NT2/D1 (cell line): Measurements from ENCODE around the gene NOC2L.

Experiments used
- DNase-seq: peaks from one replicate; pipeline ENCODE4 v3.0.0-alpha.2; 2011; ENCODE audit warnings: low read depth, low spot score
- H3K27me3 ChIP-seq: 2 replicates; pipeline ENCODE4 v1.6.0; 2011; ENCODE audit warnings: mild to moderate bottlenecking; ENCODE audit not compliant: insufficient read length, insufficient read depth
- H3K36me3 ChIP-seq: 2 replicates; pipeline ENCODE4 v1.6.1; 2011; ENCODE audit warnings: mild to moderate bottlenecking, low read length, mixed read lengths; ENCODE audit not compliant: insufficient read depth, insufficient read length
- H3K4me1 ChIP-seq: 2 replicates; pipeline ENCODE4 v1.5.1; 2011; ENCODE audit not compliant: insufficient read depth, insufficient read length
- H3K4me3 ChIP-seq: 2 replicates; pipeline ENCODE4 v1.5.1; 2011; ENCODE audit warnings: low read depth; ENCODE audit not compliant: insufficient read length
- H3K9ac ChIP-seq: 2 replicates; pipeline ENCODE4 v1.6.0; 2011; ENCODE audit warnings: low read depth; ENCODE audit not compliant: insufficient read length
- H3K9me3 ChIP-seq: 2 replicates; pipeline ENCODE4 v1.5.1; 2011; ENCODE audit warnings: mild to moderate bottlenecking, low read length; ENCODE audit not compliant: insufficient read depth
- SUZ12 ChIP-seq: IDR thresholded peaks from 2 replicates; pipeline ENCODE4 v1.6.1; 2011; ENCODE audit not compliant: insufficient read length, insufficient read depth; ENCODE audit errors: extremely low read depth
- YY1 ChIP-seq: IDR thresholded peaks from 2 replicates; pipeline ENCODE4 v1.6.1; 2011; ENCODE audit not compliant: insufficient read length, insufficient read depth
- ZNF274 ChIP-seq: IDR thresholded peaks from 2 replicates; pipeline ENCODE4 v1.6.1; 2011; ENCODE audit warnings: mild to moderate bottlenecking, low read depth, low read length

NOC2L gene

GRCh38 chr1:962381-963300 is 3.6 kb upstream of the NOC2L start:
- Histone ChIP-seq H3K27me3 (peaks cover 22% of the 10 kb centered on the region), H3K4me1 (peaks cover 10% of the 10 kb centered on the region), H3K4me3 (no peak overlapping the region)

GRCh38 chr1:961132-961669 is 2.1 kb upstream of the NOC2L start:
- DNase-seq = no peak

More at GRCh38 chr1:962381-963300, 3.6 kb upstream of the NOC2L start:
- Histone ChIP-seq H3K36me3 (peaks cover 32% of the 10 kb centered on the region), H3K9me3 (no peaks in the 10 kb centered on the region), H3K9ac (no peak overlapping the region)
- TF ChIP-seq SUZ12 (no peak), YY1 (no peak), ZNF274 (no peak)
- no peak for DNase-seq

GRCh38 chr1:960363-961131 is 1.5 kb upstream of the NOC2L start, which contains the start of gene KLHL17:
Gene KLHL17, plus strand, starts transcription at chr1:960584. Its CDS starts 110 bp downstream, at chr1:960694.
- Histone ChIP-seq H3K9me3 (no peaks in the 10 kb centered on the region), H3K36me3 (peaks cover 53% of the 10 kb centered on the region), H3K9ac (peak within 1 kb of the TSS; percentile 74), H3K4me1 (peaks cover 7% of the 10 kb centered on the region), H3K4me3 (peak within 1 kb of the TSS; percentile 67), H3K27me3 (peaks cover 17% of the 10 kb centered on the region)
- TF ChIP-seq YY1 (no peak), ZNF274 (no peak), SUZ12 (no peak)
- DNase-seq = no peak

More at GRCh38 chr1:961132-961669, 2.1 kb upstream of the NOC2L start:
- H3K9ac ChIP-seq = peak overlapping the region; percentile 74
- no peaks in the 10 kb centered on the region for H3K9me3 ChIP-seq
- TF ChIP-seq ZNF274 = no peak
- no peak for TF ChIP-seq YY1
- no peak for TF ChIP-seq SUZ12
- peak overlapping the region; percentile 67 for H3K4me3 ChIP-seq
- H3K4me1 ChIP-seq = peaks cover 7% of the 10 kb centered on the region
- peaks cover 47% of the 10 kb centered on the region for H3K36me3 ChIP-seq
- H3K27me3 ChIP-seq = peaks cover 17% of the 10 kb centered on the region

GRCh38 chr1:959731-960362 is 791 bp upstream of the NOC2L start:
- TF ChIP-seq YY1 (no peak), SUZ12 (no peak), ZNF274 (no peak)
- DNase-seq = no peak
- Histone ChIP-seq H3K9ac (no peak overlapping the region), H3K27me3 (peaks cover 17% of the 10 kb centered on the region), H3K4me1 (peaks cover 7% of the 10 kb centered on the region), H3K9me3 (no peaks in the 10 kb centered on the region), H3K4me3 (no peak overlapping the region), H3K36me3 (peaks cover 58% of the 10 kb centered on the region)

- H3K36me3 ChIP-seq = peaks cover 64% of the 10 kb centered on the region
- no peak overlapping the region for H3K4me3 ChIP-seq
- DNase-seq = no peak
- H3K9ac ChIP-seq = no peak overlapping the region
- peaks cover 7% of the 10 kb centered on the region for H3K4me1 ChIP-seq
- peaks cover 15% of the 10 kb centered on the region for H3K27me3 ChIP-seq
- H3K9me3 ChIP-seq = no peaks in the 10 kb centered on the region
- no peak for TF ChIP-seq SUZ12
- TF ChIP-seq YY1 = no peak
- TF ChIP-seq ZNF274 = no peak
These were observed 2.4 kb downstream of the NOC2L start for GRCh38 chr1:956636-957035.

- H3K9me3 ChIP-seq = no peaks in the 10 kb centered on the region
- peaks cover 10% of the 10 kb centered on the region for H3K27me3 ChIP-seq
- peaks cover 3% of the 10 kb centered on the region for H3K4me1 ChIP-seq
- H3K4me3 ChIP-seq = no peak overlapping the region
- TF ChIP-seq ZNF274 (no peak), YY1 (no peak), SUZ12 (no peak)
- H3K36me3 ChIP-seq = peaks cover 72% of the 10 kb centered on the region
- no peak for DNase-seq
- no peak overlapping the region for H3K9ac ChIP-seq
These were observed 3.6 kb downstream of the NOC2L start for GRCh38 chr1:955474-955873.

- DNase-seq = no peak
- TF ChIP-seq ZNF274 = no peak
- TF ChIP-seq SUZ12 = no peak
- TF ChIP-seq YY1 = no peak
- Histone ChIP-seq H3K4me3 (no peak overlapping the region), H3K27me3 (peaks cover 7% of the 10 kb centered on the region), H3K4me1 (peaks cover 3% of the 10 kb centered on the region), H3K9ac (no peak overlapping the region), H3K36me3 (peaks cover 78% of the 10 kb centered on the region), H3K9me3 (no peaks in the 10 kb centered on the region)
These were observed 4.1 kb downstream of the NOC2L start for GRCh38 chr1:954927-955326.
